Measurements from ENCODE around the gene NLRP1.

DNA sequence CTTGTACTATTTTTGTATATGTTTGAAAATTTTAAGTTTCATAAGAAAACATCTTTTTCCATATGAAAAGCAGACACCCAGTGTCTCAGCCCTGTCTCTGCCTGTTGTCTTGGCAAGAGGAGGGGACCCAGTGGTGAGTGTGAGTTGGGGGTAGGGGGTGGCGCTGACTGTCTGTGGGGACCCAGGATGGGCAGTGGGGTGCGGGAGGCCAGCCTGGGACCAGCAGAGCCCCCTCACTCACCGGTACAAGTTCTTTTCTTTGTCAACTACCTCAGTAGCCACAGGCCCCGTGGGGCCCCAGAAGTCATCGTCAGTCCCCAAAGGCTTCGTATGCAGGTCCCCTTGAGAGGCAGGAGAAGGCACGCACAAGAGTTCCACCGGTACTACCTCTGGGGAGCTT, 51.7 kb downstream of the NLRP1 start:
- no peak for TF ChIP-seq TAF1 (IDR thresholded peaks at IDR 0.05; ENCODE audit: borderline replicate concordance, insufficient read depth, low read length)
- TF ChIP-seq POLR2AphosphoS5 (IDR thresholded peaks at IDR 0.05; ENCODE audit: low read depth, low read length), result no peak
